Muscle of arm (tissue), 14 donors: ENCODE measurements around the gene MOGAT1. TPM values are rescaled to one million over a fixed set of nuclear protein-coding genes. Genes with fewer than 3 reads are reported as not detected.

ENCODE experiments used
- DNase-seq: peaks from one replicate; pipeline ENCODE4 v3.0.0-alpha.2; 2013
- long read RNA-seq, 11 donors: transcript quantifications; one replicate each; lab custom pipeline, GENCODE V29; 2026
- polyA plus RNA-seq, 12 donors: library from polyadenylated mRNA; unstranded; fragments of 120-200 nt; gene quantifications; one replicate each; pipeline ENCODE4 v1.2.1, GENCODE V29; 2013; ENCODE audit not compliant: insufficient read length in 12 of 12

Gene MOGAT1
- under 1 TPM in 1 of 12 donors, not detected in 11; 0.22 TPM for polyA plus RNA-seq
- long read RNA-seq, donor 1 = 0 reads
- long read RNA-seq, donor 2 = 0 reads
- long read RNA-seq, donor 3 = 0 reads
- long read RNA-seq, donor 4 = 0 reads
- long read RNA-seq, donor 5 = 0 reads
- long read RNA-seq, donor 6 = 0 reads
- long read RNA-seq, donor 7 = 0 reads
- long read RNA-seq, donor 8 = 0 reads
- long read RNA-seq, donor 9 = 0 reads
- long read RNA-seq, donor 10 = 0 reads
- long read RNA-seq, donor 11 = 0 reads

DNA sequence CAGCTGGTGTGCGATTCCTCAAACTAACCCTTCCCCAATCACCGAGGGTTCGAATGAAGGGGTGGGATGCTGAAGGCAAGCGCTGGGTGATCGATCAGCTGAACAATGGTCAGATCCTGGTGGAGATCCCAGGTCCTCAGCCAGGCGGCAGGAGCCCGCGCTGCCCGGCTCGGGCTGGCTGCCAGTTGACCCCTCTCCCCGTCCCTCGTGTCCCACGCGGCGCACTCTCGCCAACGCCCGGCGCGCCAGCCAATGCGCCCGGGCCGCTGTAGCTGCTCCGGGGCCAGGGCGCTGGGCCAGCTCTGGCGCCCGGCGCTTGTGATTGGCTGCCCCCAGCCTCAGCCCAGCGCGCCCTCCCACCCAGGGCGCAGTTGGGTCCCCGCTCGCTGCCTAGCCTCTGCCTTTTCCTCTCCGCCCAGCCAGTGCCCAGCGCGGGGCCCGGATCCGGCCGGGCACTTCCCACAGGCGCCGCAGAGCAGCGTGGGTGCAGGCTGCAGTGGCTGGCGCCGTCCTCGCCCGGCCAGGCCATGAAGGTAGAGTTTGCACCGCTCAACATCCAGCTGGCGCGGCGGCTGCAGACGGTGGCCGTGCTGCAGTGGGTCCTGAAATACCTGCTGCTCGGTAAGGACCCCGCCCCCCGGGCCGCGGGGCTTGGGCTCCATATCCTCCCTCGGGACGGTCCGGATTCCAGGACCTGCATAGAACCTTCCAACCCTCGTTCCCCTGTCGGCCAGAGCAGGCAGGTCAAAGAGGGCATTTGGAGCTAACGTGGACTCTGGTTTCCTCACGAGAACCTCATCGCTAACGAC, at the start of gene MOGAT1:
Gene MOGAT1 (plus strand): TSS at position 400 of the 809 bp plus-strand sequence. CDS start 128 bp downstream, at position 528.
- peak; percentile 9 for DNase-seq

- DNase-seq = no peak
These were observed 49.6 kb upstream of the MOGAT1 start for GRCh38 chr2:222621893-222622292.

- DNase-seq = no peak
These were observed 48.5 kb upstream of the MOGAT1 start for GRCh38 chr2:222622910-222623309.

DNA sequence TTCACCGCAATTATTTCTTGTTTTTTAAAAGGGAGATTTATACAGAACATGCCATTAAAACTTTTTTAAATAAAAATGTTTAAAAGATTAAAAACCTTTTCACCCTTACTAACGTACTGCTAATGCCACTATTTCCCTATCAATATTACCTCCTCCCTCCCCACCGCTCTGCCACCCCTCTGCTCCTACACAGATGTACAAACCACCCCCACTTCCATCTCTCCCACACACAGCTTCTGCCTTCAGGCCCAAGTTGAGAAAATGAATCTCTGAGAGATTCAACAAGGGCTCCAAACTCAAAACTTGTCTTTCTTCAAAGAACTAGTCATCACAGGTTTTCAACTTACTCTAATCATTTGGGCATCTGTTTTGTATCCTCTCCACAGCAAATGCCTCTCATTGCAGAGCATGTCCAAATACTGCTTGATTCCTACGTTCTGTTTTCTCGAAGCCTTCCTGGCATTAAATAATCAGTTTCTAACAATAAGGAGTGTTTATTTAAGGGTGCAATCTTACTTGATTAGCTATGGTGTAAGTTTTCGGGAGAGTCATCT, 47.6 kb upstream of the MOGAT1 start:
- no peak for DNase-seq

GRCh38 chr2:222627764-222628163, 43.7 kb upstream of the MOGAT1 start:
- DNase-seq = no peak

GRCh38 chr2:222635295-222635694, 36.2 kb upstream of the MOGAT1 start:
- DNase-seq = no peak

GRCh38 chr2:222637067-222637466, 34.4 kb upstream of the MOGAT1 start:
- no peak for DNase-seq

- no peak for DNase-seq
These were observed 30.1 kb upstream of the MOGAT1 start for GRCh38 chr2:222641336-222641735.

- no peak for DNase-seq
These were observed 28.3 kb upstream of the MOGAT1 start for GRCh38 chr2:222643134-222643533.

- no peak for DNase-seq
These were observed 25.4 kb upstream of the MOGAT1 start for GRCh38 chr2:222646008-222646407.

GRCh38 chr2:222649801-222650200, 21.7 kb upstream of the MOGAT1 start:
- DNase-seq = no peak

DNA sequence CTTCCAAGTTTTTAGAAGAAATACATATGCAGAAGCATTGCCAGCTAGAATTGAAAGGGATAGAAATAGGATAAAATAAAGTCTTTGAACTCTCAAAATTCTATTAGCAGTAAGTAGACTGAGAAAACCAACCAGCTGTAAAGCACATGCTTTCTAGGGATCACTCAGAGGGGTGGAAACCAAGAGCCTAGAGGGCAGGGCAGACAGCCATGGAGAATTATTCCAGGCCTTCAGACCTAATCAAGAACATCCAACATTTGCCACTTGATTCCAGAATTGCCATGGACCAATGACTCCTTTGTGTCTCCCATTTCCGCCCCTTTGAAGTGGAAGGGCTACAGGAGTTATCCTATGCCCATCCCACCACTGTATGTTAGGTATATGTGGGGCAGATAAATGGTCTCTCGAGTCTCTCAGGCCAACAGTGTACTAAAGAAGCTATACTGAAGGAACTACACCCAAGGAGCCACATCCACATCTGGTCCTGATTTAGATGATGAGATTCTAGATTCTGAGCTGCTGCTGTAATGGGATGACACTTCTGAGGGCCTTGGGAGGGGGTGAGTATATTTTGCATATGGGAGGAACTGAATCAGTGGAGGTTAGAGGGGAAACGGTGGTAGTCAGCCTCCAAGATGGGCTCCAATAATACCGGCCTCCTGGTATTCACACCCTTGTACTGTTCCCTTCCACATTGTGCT, 19.6 kb upstream of the MOGAT1 start:
- DNase-seq = no peak

- no peak for DNase-seq
These were observed 18.8 kb upstream of the MOGAT1 start for GRCh38 chr2:222652491-222653255.

DNA sequence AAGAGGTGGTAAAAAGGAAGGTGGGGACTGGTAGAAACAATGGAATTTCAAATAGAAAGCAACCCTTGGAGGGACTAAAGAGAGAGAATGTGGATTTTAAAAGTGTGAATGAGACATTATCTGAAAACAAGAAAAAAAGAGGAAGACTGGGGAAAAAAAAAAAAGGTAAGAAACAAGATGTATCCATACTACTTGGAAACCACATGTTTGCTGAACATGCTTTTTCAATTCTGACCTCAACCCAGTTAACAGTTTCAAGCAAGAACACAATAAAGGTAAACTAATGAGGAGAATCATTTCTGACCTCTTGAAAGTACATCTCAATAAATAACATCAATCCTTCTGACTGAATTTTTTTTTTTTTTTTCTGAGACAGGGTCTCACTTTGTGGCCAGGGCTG, 18.2 kb upstream of the MOGAT1 start:
- no peak for DNase-seq

DNA sequence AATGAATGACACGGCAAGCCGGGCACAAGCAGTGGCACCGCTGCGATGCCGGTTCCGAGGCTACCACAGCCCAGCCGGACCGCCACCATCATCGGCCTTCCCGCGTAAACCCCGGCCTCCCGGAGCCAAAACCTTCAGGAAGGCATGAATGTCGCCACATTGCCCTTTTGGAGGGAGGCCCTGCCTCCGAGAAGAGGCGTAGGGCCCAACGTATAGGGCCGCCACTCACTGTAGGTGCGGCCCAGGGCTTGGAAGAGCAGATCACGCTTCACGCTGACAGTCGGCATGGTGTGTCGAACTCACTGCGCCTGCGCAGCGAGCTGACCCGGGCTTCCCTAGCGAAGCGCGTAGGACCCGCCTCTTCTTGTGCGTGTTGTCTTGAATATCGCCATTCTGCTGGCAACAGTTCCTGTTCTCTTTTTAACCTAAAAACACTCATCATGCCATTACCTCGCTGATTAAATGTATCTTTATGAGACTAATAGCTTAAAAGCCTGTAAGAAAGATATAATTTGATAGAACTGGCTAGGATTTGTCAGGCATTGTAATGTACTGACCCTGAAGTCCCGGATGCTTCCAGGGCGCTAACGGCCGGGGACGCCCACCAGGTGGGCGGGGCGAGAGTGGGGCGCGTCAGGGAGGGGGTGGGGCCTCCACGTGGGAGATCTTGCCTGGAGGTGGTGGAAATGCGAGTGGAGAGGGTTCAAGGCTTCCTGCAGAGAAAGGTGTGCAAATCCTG, 15.5 kb upstream of the MOGAT1 start, which contains the start of gene FARSB:
Gene FARSB (minus strand): TSS at position 306 of the 739 bp plus-strand sequence. CDS start 19 bp downstream, at position 287.
- peak; percentile 97 for DNase-seq

- peak; percentile 14 for DNase-seq
These were observed 14.7 kb upstream of the MOGAT1 start for GRCh38 chr2:222656526-222657446.

- DNase-seq = no peak
These were observed 8.0 kb upstream of the MOGAT1 start for GRCh38 chr2:222663479-222663878.

DNA sequence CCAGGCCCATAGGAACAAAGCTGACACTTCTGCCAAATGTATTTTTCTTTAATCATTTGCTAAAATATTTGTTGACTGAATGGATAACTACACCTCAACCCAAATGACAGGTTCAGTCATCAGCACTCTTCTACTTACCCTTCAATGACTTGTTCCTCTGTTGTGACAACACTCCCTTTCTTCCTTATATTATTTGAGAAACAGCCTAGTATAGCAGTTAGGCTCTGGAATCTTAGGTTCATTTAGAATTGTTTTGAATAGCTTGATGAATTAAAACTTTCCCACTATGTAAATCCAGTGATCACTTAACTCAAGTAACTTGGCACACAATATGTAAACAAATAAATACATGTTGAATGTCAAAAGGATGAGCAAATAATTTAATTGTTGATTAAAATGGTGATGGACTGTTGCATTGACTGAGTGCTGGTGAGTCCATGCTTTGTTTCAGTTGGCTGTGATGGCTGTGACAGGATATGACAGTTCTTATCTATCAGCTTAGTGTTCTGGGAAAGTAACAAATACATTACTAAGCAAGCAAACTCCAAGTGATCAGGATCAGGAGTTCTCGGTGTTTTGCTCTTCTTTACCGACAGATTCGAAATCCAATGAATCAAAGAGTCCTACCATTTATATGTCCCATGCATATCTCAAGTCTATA, 2.8 kb upstream of the MOGAT1 start:
- DNase-seq = no peak

DNA sequence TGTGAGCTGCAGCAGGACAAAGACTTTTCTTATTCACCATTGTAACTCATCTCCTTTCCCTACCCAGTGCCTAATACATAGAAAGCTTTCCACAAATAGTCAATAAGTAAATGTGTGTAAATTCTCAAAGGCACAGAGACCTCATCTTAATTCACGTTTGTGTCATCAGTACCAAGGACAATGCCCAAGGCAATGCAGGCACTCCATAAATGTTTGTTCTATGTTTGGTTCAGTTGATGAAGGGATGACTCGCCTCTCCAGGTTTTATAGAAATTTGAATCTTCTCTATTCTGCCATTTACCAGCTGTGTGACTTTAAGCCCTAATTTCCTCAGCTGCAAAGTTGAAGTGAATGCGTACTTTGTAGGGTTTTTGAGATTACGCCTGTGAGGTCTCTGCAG, 2.1 kb upstream of the MOGAT1 start:
- no peak for DNase-seq
